Astrocyte of the hippocampus (primary cell): Measurements from ENCODE around the gene MYO10.

Experiments used
- DNase-seq: peaks from one replicate; pipeline ENCODE4 v3.0.0; 2011; ENCODE audit warnings: low read depth, low spot score

MYO10 gene

GRCh38 chr5:16916262-16916878 lies 19.7 kb downstream of the MYO10 start:
- peak; percentile 88 for DNase-seq

- no peak for DNase-seq
Observed at GRCh38 chr5:16914584-16914983, 21.5 kb downstream of the MYO10 start.

GRCh38 chr5:16914108-16914435 lies 22.0 kb downstream of the MYO10 start:
- DNase-seq: no peak

GRCh38 chr5:16913187-16914107 lies 22.6 kb downstream of the MYO10 start:
- no peak for DNase-seq

- no peak for DNase-seq
Observed at GRCh38 chr5:16912080-16912479, 24.0 kb downstream of the MYO10 start.

- no peak for DNase-seq
Observed at GRCh38 chr5:16909464-16909863, 26.6 kb downstream of the MYO10 start.

GRCh38 chr5:16907270-16907669 lies 28.8 kb downstream of the MYO10 start:
- DNase-seq: no peak

- DNase-seq: no peak
Observed at GRCh38 chr5:16906255-16906654, 29.8 kb downstream of the MYO10 start.

- DNase-seq: no peak
Observed at GRCh38 chr5:16903480-16904300, 32.4 kb downstream of the MYO10 start.

GRCh38 chr5:16902846-16903245 lies 33.2 kb downstream of the MYO10 start:
- DNase-seq: peak; percentile 42

GRCh38 chr5:16901021-16901644 lies 35.0 kb downstream of the MYO10 start:
- no peak for DNase-seq

GRCh38 chr5:16899171-16899570 lies 36.9 kb downstream of the MYO10 start:
- no peak for DNase-seq

GRCh38 chr5:16897800-16898199 lies 38.3 kb downstream of the MYO10 start:
- DNase-seq: no peak

- DNase-seq: no peak
Observed at GRCh38 chr5:16897284-16897704, 38.8 kb downstream of the MYO10 start.

GRCh38 chr5:16896767-16897166 lies 39.3 kb downstream of the MYO10 start:
- no peak for DNase-seq

GRCh38 chr5:16894236-16895057 lies 41.6 kb downstream of the MYO10 start:
- DNase-seq: peak; percentile 91

GRCh38 chr5:16891033-16891432 lies 45.1 kb downstream of the MYO10 start:
- DNase-seq: no peak

- no peak for DNase-seq
Observed at GRCh38 chr5:16889972-16890519, 46.0 kb downstream of the MYO10 start.

GRCh38 chr5:16889203-16889971 lies 46.7 kb downstream of the MYO10 start:
- DNase-seq: peak; percentile 48

GRCh38 chr5:16888694-16889124 lies 47.4 kb downstream of the MYO10 start:
- no peak for DNase-seq
